Body of pancreas (tissue), 4 donors: Measurements from ENCODE around the gene EIF5A. TPM values are rescaled to one million over a fixed set of nuclear protein-coding genes. Genes with fewer than 3 reads are reported as not detected.

ENCODE experiments used
- ATAC-seq: fragments of 150-250 bp; one replicate; pipeline ENCODE4 v1.9.1; 2016
- DNase-seq, 4 donors: peaks; one replicate each; pipeline ENCODE4 v3.0.0-alpha.2; 2019
- H3K27ac ChIP-seq, 4 donors: fragments of 200-600 bp; sonication (generic); 1 replicate in 3 of 4; 2 replicates in 1 of 4; pipeline versions ENCODE4 v1.5.1 to v1.6.1; 2016 to 2019; ENCODE audit warnings: mild to moderate bottlenecking in 1 of 4, mixed read lengths in 1 of 4, moderate library complexity in 1 of 4
- H3K27me3 ChIP-seq, 2 donors: fragments of 200-600 bp; sonication (generic); one replicate each; pipeline ENCODE4 v1.6.0; 2016; ENCODE audit warnings: mild to moderate bottlenecking in 1 of 2
- H3K36me3 ChIP-seq, 2 donors: fragments of 200-600 bp; sonication (generic); replicated peaks in 1 of 2; 2 replicates each; pipeline ENCODE4 v1.5.1; 2016; ENCODE audit warnings: low read depth in 2 of 2; ENCODE audit not compliant: insufficient read depth in 1 of 2
- H3K4me1 ChIP-seq: fragments of 200-600 bp; sonication (generic); one replicate; pipeline ENCODE4 v1.6.0; 2016
- H3K4me3 ChIP-seq, 2 donors: fragments of 200-600 bp; sonication (generic); 1 replicate in 1 of 2; 2 replicates in 1 of 2; pipeline ENCODE4 v1.5.1; 2016 to 2019
- H3K9me3 ChIP-seq, 3 donors: fragments of 200-600 bp; sonication (generic); 1 replicate in 2 of 3; 2 replicates in 1 of 3; pipeline ENCODE4 v1.5.1; 2016
- POLR2A ChIP-seq, 3 donors: fragments of 450-650 bp; IDR thresholded peaks; one replicate each; pipeline ENCODE4 v1.6.1; 2016; ENCODE audit warnings: antibody characterized with exemption in 3 of 3, mild to moderate bottlenecking in 2 of 3
- WGBS, 2 donors: methylation state at CpG; one replicate each; pipeline ENCODE4 v1.1.5; 2017; 5-methylcytosine and 5-hydroxymethylcytosine counted together
- intact Hi-C: fragments of 100-400 bp; cut with DNase I; formaldehyde crosslinking; loops from one replicate; pipeline ENCODE4 v1.15.1; 2023
- total RNA-seq, 2 donors: library from RNA; depleted of rRNA; stranded (reverse); fragments of >200 nt; gene quantifications; one replicate each; pipeline ENCODE4 v1.1.0, GENCODE V29; 2016
- TF ChIP-seq, protein P1 (sequence below), 7 experiments: fragments of 450-650 bp in 4 of 7; fragments of 200-600 bp in 3 of 7; sonication (generic) in 3 of 7; IDR thresholded peaks; one replicate each; pipeline ENCODE4 v1.5.1; 2016 to 2019; ENCODE audit warnings: antibody characterized with exemption in 7 of 7

Gene EIF5A
- total RNA-seq, 2 donors from 2014 or later = 97.0 to 134 TPM

DNA sequence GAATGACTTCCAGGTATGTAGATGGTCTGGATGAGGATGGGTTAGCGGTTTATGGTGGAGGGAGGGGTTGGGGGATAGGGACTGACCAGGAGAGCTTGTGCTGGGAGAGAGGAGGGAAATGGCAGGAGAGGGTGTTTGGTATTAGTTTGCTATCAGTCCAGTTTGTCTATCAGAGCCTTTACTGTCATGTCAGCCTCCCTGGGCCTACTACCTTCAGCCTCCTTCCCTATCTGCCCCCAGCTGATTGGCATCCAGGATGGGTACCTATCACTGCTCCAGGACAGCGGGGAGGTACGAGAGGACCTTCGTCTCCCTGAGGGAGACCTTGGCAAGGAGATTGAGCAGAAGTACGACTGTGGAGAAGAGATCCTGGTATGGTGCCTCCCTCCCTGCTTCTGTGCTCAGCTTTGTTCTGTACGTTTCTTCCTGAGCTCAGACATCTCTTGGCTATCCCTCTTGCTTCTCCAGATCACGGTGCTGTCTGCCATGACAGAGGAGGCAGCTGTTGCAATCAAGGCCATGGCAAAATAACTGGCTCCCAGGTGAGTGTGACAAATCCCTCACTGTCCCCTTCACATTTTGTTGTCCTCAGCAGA is 3.8 kb downstream of the EIF5A start:
- DNase-seq = no peak
- H3K4me3 ChIP-seq = no peak overlapping the region
- intact Hi-C loops = no loop called here
- no peaks in the 10 kb centered on the region for H3K9me3 ChIP-seq
- 62 to 73% methylated on average over 7 of the region's 7 CpGs for WGBS, 2 donors
- peak overlapping the region in 1 of 4 donors; percentile 6 for H3K27ac ChIP-seq
- H3K4me1 ChIP-seq = peaks cover 63% of the 10 kb centered on the region
- H3K27me3 ChIP-seq = no peaks in the 10 kb centered on the region
- H3K36me3 ChIP-seq = peaks cover 5 to 31% of the 10 kb centered on the region in 2 donors
- no peak for ATAC-seq
- TF ChIP-seq, protein P1, sequence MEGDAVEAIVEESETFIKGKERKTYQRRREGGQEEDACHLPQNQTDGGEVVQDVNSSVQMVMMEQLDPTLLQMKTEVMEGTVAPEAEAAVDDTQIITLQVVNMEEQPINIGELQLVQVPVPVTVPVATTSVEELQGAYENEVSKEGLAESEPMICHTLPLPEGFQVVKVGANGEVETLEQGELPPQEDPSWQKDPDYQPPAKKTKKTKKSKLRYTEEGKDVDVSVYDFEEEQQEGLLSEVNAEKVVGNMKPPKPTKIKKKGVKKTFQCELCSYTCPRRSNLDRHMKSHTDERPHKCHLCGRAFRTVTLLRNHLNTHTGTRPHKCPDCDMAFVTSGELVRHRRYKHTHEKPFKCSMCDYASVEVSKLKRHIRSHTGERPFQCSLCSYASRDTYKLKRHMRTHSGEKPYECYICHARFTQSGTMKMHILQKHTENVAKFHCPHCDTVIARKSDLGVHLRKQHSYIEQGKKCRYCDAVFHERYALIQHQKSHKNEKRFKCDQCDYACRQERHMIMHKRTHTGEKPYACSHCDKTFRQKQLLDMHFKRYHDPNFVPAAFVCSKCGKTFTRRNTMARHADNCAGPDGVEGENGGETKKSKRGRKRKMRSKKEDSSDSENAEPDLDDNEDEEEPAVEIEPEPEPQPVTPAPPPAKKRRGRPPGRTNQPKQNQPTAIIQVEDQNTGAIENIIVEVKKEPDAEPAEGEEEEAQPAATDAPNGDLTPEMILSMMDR (IDR thresholded peaks at IDR 0.05) = no peak

DNA sequence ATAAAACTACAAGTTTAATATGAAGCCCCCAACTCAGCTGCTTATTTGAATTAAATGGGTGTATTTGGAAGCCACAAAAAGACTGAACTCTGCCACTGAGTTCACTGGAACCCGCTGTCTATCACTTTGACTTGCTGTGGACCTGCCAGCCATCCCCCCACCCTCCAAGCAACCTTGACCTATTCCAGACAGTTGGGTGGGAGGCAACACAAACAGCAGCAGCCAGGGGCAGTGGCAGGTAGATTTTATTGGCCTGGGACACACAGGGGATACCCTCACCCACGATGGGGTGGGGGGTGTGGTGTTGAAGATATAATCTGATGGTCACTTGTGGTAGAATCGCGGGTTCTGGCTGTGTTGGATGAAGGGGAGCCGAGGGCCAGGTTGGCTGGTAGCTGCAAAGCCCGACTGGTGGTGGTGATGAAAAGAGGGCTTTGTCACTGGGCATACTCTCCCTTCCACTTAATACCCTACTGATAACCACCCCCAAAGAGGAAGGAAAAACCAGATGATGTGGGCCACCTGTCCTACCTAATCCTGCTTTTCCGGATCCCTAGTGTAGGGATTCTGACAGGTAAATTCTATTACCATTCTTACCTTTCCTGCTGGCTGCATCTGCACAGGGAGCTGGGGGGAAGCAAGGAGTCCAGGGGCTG is 5.1 kb downstream of the EIF5A start:
- ATAC-seq (no peak), DNase-seq (no peak)
- peaks cover 5 to 31% of the 10 kb centered on the region in 2 donors for H3K36me3 ChIP-seq
- intact Hi-C loops = no loop called here
- no peaks in the 10 kb centered on the region for H3K27me3 ChIP-seq
- TF ChIP-seq, protein P1 (IDR thresholded peaks at IDR 0.05) = no peak
- peak overlapping the region in 1 of 4 donors; percentile 5 for H3K27ac ChIP-seq
- peaks cover 65% of the 10 kb centered on the region for H3K4me1 ChIP-seq
- 54 to 66% methylated on average over 6 to 7 of the region's 7 CpGs for WGBS, 2 donors
- H3K4me3 ChIP-seq = no peak overlapping the region
- H3K9me3 ChIP-seq = no peaks in the 10 kb centered on the region

DNA sequence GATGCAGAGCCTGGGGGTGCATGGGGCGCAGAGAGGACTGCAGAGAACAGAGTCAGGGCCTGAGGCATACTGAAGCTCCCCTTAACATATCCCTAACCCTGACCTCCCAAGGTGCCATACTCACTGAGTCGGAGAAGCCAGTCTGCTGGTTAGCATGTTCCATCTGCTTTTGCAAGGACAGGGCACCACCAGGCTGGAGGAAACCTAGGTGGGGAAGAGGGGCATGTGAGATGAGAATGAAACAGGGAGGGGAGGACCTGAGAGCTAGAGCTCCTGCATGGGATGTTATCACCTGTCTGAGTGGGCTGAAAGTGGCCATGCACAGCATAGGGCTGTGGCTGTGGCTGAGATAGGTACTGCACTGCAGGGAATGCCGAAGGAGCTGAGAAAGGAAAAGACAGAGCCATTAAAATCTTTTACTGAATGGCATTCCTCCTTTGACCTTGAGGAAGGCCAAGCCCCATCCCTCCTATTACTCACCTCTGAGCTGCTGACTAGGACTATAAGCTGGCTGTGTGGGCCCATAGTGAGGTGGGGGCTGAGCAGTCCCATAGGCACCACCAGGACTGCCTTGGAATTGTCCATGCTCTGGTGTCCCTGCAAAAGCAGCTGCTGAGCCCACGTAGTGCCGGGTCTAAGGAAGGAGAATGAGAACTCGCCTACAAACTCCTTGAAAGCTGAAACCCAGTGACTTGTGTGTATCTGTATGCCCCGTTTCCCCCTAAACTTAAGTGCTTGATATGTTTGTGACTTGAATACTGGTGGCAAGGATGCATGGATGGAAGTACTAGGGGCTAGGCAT is 5.9 kb downstream of the EIF5A start:
- Histone ChIP-seq H3K4me3 (no peak overlapping the region), H3K4me1 (peaks cover 65% of the 10 kb centered on the region)

DNA sequence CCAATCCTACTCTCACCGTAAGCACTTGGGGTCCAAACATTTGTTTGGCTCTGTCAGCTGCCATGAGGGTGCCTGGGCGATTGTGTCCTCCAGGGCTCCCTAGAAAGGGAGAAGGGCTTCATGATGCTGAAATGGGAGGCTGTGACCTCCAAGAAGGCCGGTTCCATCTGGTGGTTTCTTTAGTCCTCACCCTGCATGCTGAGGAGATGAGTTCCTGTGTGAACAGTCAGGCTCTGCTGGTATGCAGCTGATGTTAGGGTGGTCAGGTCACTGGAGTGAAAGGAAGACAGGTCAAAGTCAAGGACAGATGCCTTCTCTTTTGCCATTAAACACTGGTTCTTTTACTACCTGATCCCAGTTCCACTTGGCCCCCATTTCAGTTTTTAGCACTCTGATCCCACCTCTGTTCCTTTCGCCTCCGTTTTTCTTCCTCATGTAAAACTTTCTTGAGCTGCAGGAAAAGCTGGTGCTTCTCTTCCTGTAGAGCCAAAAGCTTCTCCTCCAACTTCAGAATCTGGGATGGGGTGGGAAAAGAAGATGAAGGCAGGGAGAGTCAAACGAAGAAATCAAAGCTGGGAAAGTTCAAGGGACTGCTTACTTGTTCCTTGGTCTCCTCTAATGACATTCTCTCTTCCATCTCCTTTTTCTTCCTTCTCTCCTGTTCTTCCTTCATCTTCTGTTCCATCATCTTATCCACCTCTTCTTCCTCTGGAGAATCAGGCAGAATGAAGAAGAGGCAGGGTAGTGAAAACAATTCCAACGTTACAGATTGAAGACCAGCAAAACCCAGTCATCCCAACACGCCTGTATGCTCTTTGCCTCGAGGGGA is 6.7 kb downstream of the EIF5A start:
- DNase-seq = no peak
- WGBS, 2 donors = 33 to 35% methylated on average over 7 to 9 of the region's 9 CpGs
- Histone ChIP-seq H3K9me3 (no peaks in the 10 kb centered on the region), H3K4me3 (peak overlapping the region; percentile 86 to 91), H3K27me3 (no peaks in the 10 kb centered on the region), H3K4me1 (peaks cover 57% of the 10 kb centered on the region), H3K36me3 (peaks cover 5 to 39% of the 10 kb centered on the region in 2 donors), H3K27ac (peak overlapping the region; percentile 88 to 97 (median 90))
- ATAC-seq = no peak
- TF ChIP-seq, protein P1 (IDR thresholded peaks at IDR 0.05) = no peak
- no peak for TF ChIP-seq POLR2A (IDR thresholded peaks at IDR 0.05)
- intact Hi-C loops = no loop called here

More for the DNA sequence above, 5.9 kb downstream of the EIF5A start:
- TF ChIP-seq, protein P1 (IDR thresholded peaks at IDR 0.05) = peak in 4 of 7 experiments; percentile 3 to 28 (median 14)
- TF ChIP-seq POLR2A (IDR thresholded peaks at IDR 0.05) = peak in 1 of 3 donors; percentile 15
- intact Hi-C loops = no loop called here
- H3K9me3 ChIP-seq = no peaks in the 10 kb centered on the region
- H3K27me3 ChIP-seq = no peaks in the 10 kb centered on the region
- 79 to 80% methylated on average over 6 to 7 of the region's 7 CpGs for WGBS, 2 donors
- no peak for DNase-seq
- ATAC-seq = no peak
- H3K27ac ChIP-seq = peak overlapping the region in 2 of 4 donors; percentile 5 to 24
- peaks cover 5 to 36% of the 10 kb centered on the region in 2 donors for H3K36me3 ChIP-seq
